Astrocyte of the cerebellum (primary cell): ENCODE results near the gene SPINK9.

ENCODE experiments used
- DNase-seq: peaks from one replicate; pipeline ENCODE4 v3.0.0-alpha.2; 2011; ENCODE audit warnings: low read depth
- H3K4me3 ChIP-seq: 2 replicates; pipeline ENCODE4 v1.5.1; 2011; ENCODE audit warnings: mild to moderate bottlenecking, low read depth, low read length, moderate library complexity
- CTCF ChIP-seq: IDR thresholded peaks from 2 replicates; pipeline ENCODE4 v1.5.1; 2012; ENCODE audit warnings: low read length, low read depth, moderate library complexity, mild to moderate bottlenecking; ENCODE audit errors: missing control alignments
- in situ Hi-C: cut with HindIII; loops from 2 replicates; pipeline ENCODE4 v1.10.0; 2017; ENCODE audit warnings: low sequenced_read_pairs

SPINK9 gene

GRCh38 chr5:148384380-148384737, 49.0 kb downstream of the SPINK9 start:
- DNase-seq, result no peak
- peak overlapping the region; percentile 86 for H3K4me3 ChIP-seq
- TF ChIP-seq CTCF, result no peak
- in situ Hi-C loops, result no loop called here

DNA sequence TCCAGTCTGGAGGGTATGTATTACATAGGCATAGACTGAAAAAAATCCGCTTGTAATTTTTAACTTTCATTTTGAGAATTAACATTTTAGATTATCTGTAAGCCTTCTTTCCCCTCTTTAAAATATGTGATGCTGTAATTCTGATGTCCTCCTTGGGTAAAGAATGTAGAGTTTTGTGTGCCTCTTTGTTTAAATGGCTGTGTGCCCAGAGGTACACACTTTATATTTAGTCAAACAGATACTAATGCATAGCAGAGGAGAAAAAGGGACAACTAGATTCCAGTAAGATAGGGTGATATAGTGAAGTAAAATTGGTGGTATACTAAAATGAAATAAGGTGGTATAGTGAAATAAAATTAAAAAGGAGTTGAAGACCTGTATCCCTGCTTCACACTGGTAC, 49.7 kb downstream of the SPINK9 start:
- in situ Hi-C loops, result no loop called here
- no peak for DNase-seq
- TF ChIP-seq CTCF, result no peak
- peak overlapping the region; percentile 86 for H3K4me3 ChIP-seq

DNA sequence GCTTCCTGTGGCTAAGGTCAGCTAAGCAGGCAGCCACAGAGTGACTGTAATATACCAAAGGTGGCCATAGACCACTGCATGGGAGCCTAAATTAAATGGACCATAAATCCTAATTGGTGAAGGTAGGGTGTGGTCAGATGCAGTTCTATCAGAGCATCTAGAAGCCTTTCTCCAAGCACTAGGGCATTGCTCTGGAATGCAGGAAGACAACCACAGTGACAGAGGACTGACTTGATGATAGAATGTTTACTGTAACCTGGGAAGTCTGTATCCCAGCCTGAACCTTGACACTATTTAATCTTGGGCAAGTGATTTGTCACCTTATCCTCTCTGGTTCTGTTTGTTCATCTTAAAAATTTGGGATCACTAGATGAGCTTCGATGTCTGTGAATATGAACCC, 50.7 kb downstream of the SPINK9 start:
- DNase-seq, result no peak

GRCh38 chr5:148387325-148387724, 52.0 kb downstream of the SPINK9 start:
- peak; percentile 12 for DNase-seq
- TF ChIP-seq CTCF, result no peak
- in situ Hi-C loops, result no loop called here
- no peak overlapping the region for H3K4me3 ChIP-seq

More for the DNA sequence above, 50.7 kb downstream of the SPINK9 start:
- TF ChIP-seq CTCF, result no peak
- H3K4me3 ChIP-seq, result no peak overlapping the region
- in situ Hi-C loops, result no loop called here

DNA sequence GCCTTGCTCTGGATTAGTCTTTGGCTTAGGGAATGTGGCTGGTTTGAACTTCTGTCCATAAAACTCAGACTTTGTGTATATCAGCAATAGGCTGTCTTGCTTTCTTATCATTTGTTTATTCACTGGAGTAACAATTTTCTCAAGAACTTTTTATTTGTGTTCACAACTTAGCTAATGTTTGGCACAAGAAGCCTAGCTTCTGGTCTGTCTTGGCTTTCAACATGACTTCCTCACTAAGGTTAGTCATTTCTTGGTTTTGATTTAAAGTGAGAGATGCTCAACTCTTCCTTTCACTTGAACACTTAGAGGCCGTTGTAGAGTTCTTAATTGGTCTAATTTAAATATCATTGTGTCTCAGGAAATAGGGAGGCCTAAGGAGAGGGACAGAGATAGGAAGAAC, 53.3 kb downstream of the SPINK9 start:
- in situ Hi-C loops, result no loop called here
- no peak for TF ChIP-seq CTCF
- no peak for DNase-seq
- no peak overlapping the region for H3K4me3 ChIP-seq
